ENCODE data around the gene TWF1. TPM values are rescaled to one million over a fixed set of nuclear protein-coding genes. Genes with fewer than 3 reads are reported as not detected.

Gene TWF1
- total and polyA plus RNA-seq, 2 donors (not counting 3 experiments of a cell fraction or from before 2014, with no cell fraction given): 23.8 to 75.5 TPM

- no peaks in the 10 kb centered on the region for H3K27me3 ChIP-seq (ENCODE audit: control insufficient read depth in 2 of 2, insufficient read depth in 2 of 2, low read length in 2 of 2)
- no peak overlapping the region for H3K27ac ChIP-seq (ENCODE audit: insufficient read depth, low read depth, low read length)
- no peaks in the 10 kb centered on the region for H3K79me2 ChIP-seq (ENCODE audit: control insufficient read depth, insufficient read depth, low read length)
- no peaks in the 10 kb centered on the region for H3K36me3 ChIP-seq (ENCODE audit: control insufficient read depth in 2 of 2, extremely low read depth in 1 of 2, insufficient read depth in 2 of 2, low read length in 2 of 2)
- no peaks in the 10 kb centered on the region for H3K9me1 ChIP-seq (replicated peaks; ENCODE audit: control insufficient read depth, extremely low read depth, insufficient read depth, low read length)
- dilution Hi-C loops (cut with MboI; ENCODE audit: extremely low pct_ligation_motif_present, low sequenced_read_pairs) (no loop called here), intact Hi-C loops (cut with micrococcal nuclease) (no loop called here)
- H2AFZ ChIP-seq (ENCODE audit: low read depth, low read length): no peak overlapping the region
- FAIRE-seq: no peak
- CTCF ChIA-PET: interaction anchor here (1.1 kb wide), 1 partner anchor 396 kb away, joined by 3 read pairs; no protein-coding TSS in a partner anchor
- no peak overlapping the region for H3K4me3 ChIP-seq (replicated peaks in 1 of 3; ENCODE audit: insufficient read depth in 1 of 3, low read depth in 1 of 3, low read length in 3 of 3)
- no peak overlapping the region for H3K4me2 ChIP-seq (ENCODE audit: insufficient read depth, low read length)
- no peaks in the 10 kb centered on the region for H3K4me1 ChIP-seq (ENCODE audit: control insufficient read depth, extremely low read depth, insufficient read depth, low read length)
- no peak for DNase-seq (ENCODE audit: low read depth, low spot score)
- no TSS peak for BruUV-seq (replicated peaks)
- TF ChIP-seq JUN (IDR thresholded peaks at IDR 0.05; ENCODE audit: borderline replicate concordance, insufficient read depth, insufficient read length, low read depth): no peak
- no peak for TF ChIP-seq MYC (IDR thresholded peaks at IDR 0.05; ENCODE audit: low read depth, low read length)
- TF ChIP-seq POLR2AphosphoS5 (IDR thresholded peaks at IDR 0.05; ENCODE audit: insufficient read depth, low read depth, low read length): no peak
- TF ChIP-seq, protein P1, sequence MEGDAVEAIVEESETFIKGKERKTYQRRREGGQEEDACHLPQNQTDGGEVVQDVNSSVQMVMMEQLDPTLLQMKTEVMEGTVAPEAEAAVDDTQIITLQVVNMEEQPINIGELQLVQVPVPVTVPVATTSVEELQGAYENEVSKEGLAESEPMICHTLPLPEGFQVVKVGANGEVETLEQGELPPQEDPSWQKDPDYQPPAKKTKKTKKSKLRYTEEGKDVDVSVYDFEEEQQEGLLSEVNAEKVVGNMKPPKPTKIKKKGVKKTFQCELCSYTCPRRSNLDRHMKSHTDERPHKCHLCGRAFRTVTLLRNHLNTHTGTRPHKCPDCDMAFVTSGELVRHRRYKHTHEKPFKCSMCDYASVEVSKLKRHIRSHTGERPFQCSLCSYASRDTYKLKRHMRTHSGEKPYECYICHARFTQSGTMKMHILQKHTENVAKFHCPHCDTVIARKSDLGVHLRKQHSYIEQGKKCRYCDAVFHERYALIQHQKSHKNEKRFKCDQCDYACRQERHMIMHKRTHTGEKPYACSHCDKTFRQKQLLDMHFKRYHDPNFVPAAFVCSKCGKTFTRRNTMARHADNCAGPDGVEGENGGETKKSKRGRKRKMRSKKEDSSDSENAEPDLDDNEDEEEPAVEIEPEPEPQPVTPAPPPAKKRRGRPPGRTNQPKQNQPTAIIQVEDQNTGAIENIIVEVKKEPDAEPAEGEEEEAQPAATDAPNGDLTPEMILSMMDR (IDR thresholded peaks at IDR 0.05; ENCODE audit: extremely low read depth in 1 of 2, insufficient read depth in 1 of 2, low read depth in 1 of 2, low read length in 2 of 2): no peak
- TF ChIP-seq GATA2 (IDR thresholded peaks at IDR 0.05; ENCODE audit: insufficient read depth, insufficient read length, low read depth, low read length): no peak
- no peak for TF ChIP-seq MAX (IDR thresholded peaks at IDR 0.05; ENCODE audit: insufficient read depth, insufficient read length)
- TF ChIP-seq POLR2A (IDR thresholded peaks at IDR 0.05; ENCODE audit: low read depth, low read length): no peak
- no peak for TF ChIP-seq FOS (IDR thresholded peaks at IDR 0.05; ENCODE audit: borderline replicate concordance, insufficient read depth, low read length)
- TF ChIP-seq EZH2 (IDR thresholded peaks at IDR 0.05; ENCODE audit: borderline replicate concordance, low read depth, low read length, severe bottlenecking): no peak
- POLR2A ChIA-PET: no interaction called here
- no peaks in the 10 kb centered on the region for H3K9me3 ChIP-seq (replicated peaks; ENCODE audit: control insufficient read depth, insufficient read depth, low read length)
- no peaks in the 10 kb centered on the region for H4K20me1 ChIP-seq (replicated peaks; ENCODE audit: control insufficient read depth, extremely low read depth, insufficient read depth, low read length)
- H3K9ac ChIP-seq (replicated peaks; ENCODE audit: extremely low read depth, insufficient read depth, low read length): no peak overlapping the region
These were observed 35.1 kb upstream of the TWF1 start for GRCh38 chr12:43841253-43841652.

Measured in endothelial cell of umbilical vein (primary cell).